Activated T-helper 9 cell treated with anti-CD3 and anti-CD28 coated beads, Interleukin-2, amount 50 U/mL, for 16 hours (primary cell): Measurements from ENCODE around the gene LRRC70.

Experiments
- DNase-seq: peaks from one replicate; pipeline ENCODE4 v3.0.0-alpha.2; 2020; ENCODE audit warnings: low read depth

Gene LRRC70

GRCh38 chr5:62575066-62575465 lies 3.6 kb upstream of the LRRC70 start:
- no peak for DNase-seq

GRCh38 chr5:62575489-62575888 lies 3.1 kb upstream of the LRRC70 start:
- DNase-seq = no peak

- no peak for DNase-seq
Observed at GRCh38 chr5:62576570-62577170, 1.9 kb upstream of the LRRC70 start.

- DNase-seq = no peak
Observed at GRCh38 chr5:62577488-62577887, 1.1 kb upstream of the LRRC70 start.

- no peak for DNase-seq
Observed at GRCh38 chr5:62579761-62580160, 1.1 kb downstream of the LRRC70 start.

- DNase-seq = no peak
Observed at GRCh38 chr5:62581836-62582597, 3.4 kb downstream of the LRRC70 start.

GRCh38 chr5:62584391-62584790 lies 5.8 kb downstream of the LRRC70 start:
- DNase-seq = no peak

- DNase-seq = no peak
Observed at GRCh38 chr5:62585306-62585705, 6.7 kb downstream of the LRRC70 start.

GRCh38 chr5:62585751-62586150 lies 7.1 kb downstream of the LRRC70 start:
- DNase-seq = no peak

- no peak for DNase-seq
Observed at GRCh38 chr5:62587737-62588136, 9.1 kb downstream of the LRRC70 start.

- DNase-seq = no peak
Observed at GRCh38 chr5:62588668-62589067, 10.0 kb downstream of the LRRC70 start.

- no peak for DNase-seq
Observed at GRCh38 chr5:62589504-62589903, 10.9 kb downstream of the LRRC70 start.

GRCh38 chr5:62590387-62590786 lies 11.8 kb downstream of the LRRC70 start:
- DNase-seq = no peak

- no peak for DNase-seq
Observed at GRCh38 chr5:62592558-62592957, 13.9 kb downstream of the LRRC70 start.

- DNase-seq = no peak
Observed at GRCh38 chr5:62593331-62593730, 14.7 kb downstream of the LRRC70 start.

- DNase-seq = no peak
Observed at GRCh38 chr5:62594364-62594984, 15.9 kb downstream of the LRRC70 start.

GRCh38 chr5:62596096-62596495 lies 17.5 kb downstream of the LRRC70 start:
- no peak for DNase-seq

- no peak for DNase-seq
Observed at GRCh38 chr5:62596691-62597090, 18.1 kb downstream of the LRRC70 start.

GRCh38 chr5:62597314-62597713 lies 18.7 kb downstream of the LRRC70 start:
- no peak for DNase-seq

- no peak for DNase-seq
Observed at GRCh38 chr5:62600560-62601252, 22.1 kb downstream of the LRRC70 start.

GRCh38 chr5:62603934-62604333 lies 25.3 kb downstream of the LRRC70 start:
- DNase-seq = no peak

GRCh38 chr5:62605638-62606037 lies 27.0 kb downstream of the LRRC70 start:
- no peak for DNase-seq

- no peak for DNase-seq
Observed at GRCh38 chr5:62606878-62607277, 28.3 kb downstream of the LRRC70 start.
